ENCODE results near the gene ATG3.
"Not testable (repeated sequence)": the region's sequence is repeated elsewhere in the genome, so short reads cannot be mapped to it uniquely, and the experiment has no call there.

ATG3 gene

GRCh38 chr3:112561734-112562529 is at the start of gene ATG3, which contains the start of gene SLC35A5:
Gene ATG3 (minus strand): TSS chr3:112561962. CDS start chr3:112561528, 434 bp downstream.
Gene SLC35A5 (plus strand): TSS chr3:112562045. CDS start chr3:112563404, 1,359 bp downstream.
- DNase-seq (ENCODE audit: low read depth), result peak; percentile 99

GRCh38 chr3:112610121-112610520 is 48.4 kb upstream of the ATG3 start:
- peak; percentile 54 for DNase-seq (ENCODE audit: low read depth)

- DNase-seq (ENCODE audit: low read depth), result no peak
Measured at GRCh38 chr3:112607863-112608262, 46.1 kb upstream of the ATG3 start.

- no peak for DNase-seq (ENCODE audit: low read depth)
Measured at GRCh38 chr3:112606098-112606497, 44.3 kb upstream of the ATG3 start.

- DNase-seq (ENCODE audit: low read depth), result peak; percentile 96
Measured at GRCh38 chr3:112605285-112605684, 43.5 kb upstream of the ATG3 start.

- peak; percentile 98 for DNase-seq (ENCODE audit: low read depth)
Measured at GRCh38 chr3:112604536-112604935, 42.8 kb upstream of the ATG3 start.

- no peak for DNase-seq (ENCODE audit: low read depth)
Measured at GRCh38 chr3:112602217-112602838, 40.6 kb upstream of the ATG3 start.

- peak; percentile 58 for DNase-seq (ENCODE audit: low read depth)
Measured at GRCh38 chr3:112598731-112599130, 37.0 kb upstream of the ATG3 start.

- DNase-seq (ENCODE audit: low read depth), result no peak
Measured at GRCh38 chr3:112597945-112598344, 36.2 kb upstream of the ATG3 start.

GRCh38 chr3:112594856-112595255 is 33.1 kb upstream of the ATG3 start:
- DNase-seq (ENCODE audit: low read depth), result no peak

- DNase-seq (ENCODE audit: low read depth), result no peak
Measured at GRCh38 chr3:112593258-112593657, 31.5 kb upstream of the ATG3 start.

- DNase-seq (ENCODE audit: low read depth), result no peak
Measured at GRCh38 chr3:112587336-112587735, 25.6 kb upstream of the ATG3 start.

GRCh38 chr3:112585782-112586181 is 24.0 kb upstream of the ATG3 start:
- DNase-seq (ENCODE audit: low read depth), result peak; percentile 54

- DNase-seq (ENCODE audit: low read depth), result no peak
Measured at GRCh38 chr3:112583105-112583504, 21.3 kb upstream of the ATG3 start.

- peak; percentile 72 for DNase-seq (ENCODE audit: low read depth)
Measured at GRCh38 chr3:112582244-112582874, 20.6 kb upstream of the ATG3 start.

- DNase-seq (ENCODE audit: low read depth), result peak; percentile 63
Measured at GRCh38 chr3:112579697-112580096, 17.9 kb upstream of the ATG3 start.

GRCh38 chr3:112579232-112579631 is 17.5 kb upstream of the ATG3 start:
- DNase-seq (ENCODE audit: low read depth), result no peak

GRCh38 chr3:112572701-112573100 is 10.9 kb upstream of the ATG3 start:
- DNase-seq (ENCODE audit: low read depth), result no peak

GRCh38 chr3:112569265-112569664 is 7.5 kb upstream of the ATG3 start:
- no peak for DNase-seq (ENCODE audit: low read depth)

GRCh38 chr3:112568642-112569041 is 6.9 kb upstream of the ATG3 start:
- peak; percentile 35 for DNase-seq (ENCODE audit: low read depth)

- no peak for DNase-seq (ENCODE audit: low read depth)
Measured at GRCh38 chr3:112564940-112565305, 3.2 kb upstream of the ATG3 start.

GRCh38 chr3:112564247-112564939 is 2.6 kb upstream of the ATG3 start:
- not testable (repeated sequence) for DNase-seq (ENCODE audit: low read depth)

GRCh38 chr3:112561484-112561733 is 353 bp downstream of the ATG3 start:
- no peak for DNase-seq (ENCODE audit: low read depth)
